Spleen (tissue), 11 donors: ENCODE data around the gene DHRSX. TPM values are rescaled to one million over a fixed set of nuclear protein-coding genes. Genes with fewer than 3 reads are reported as not detected.

Experiments used
- DNase-seq: peaks from one replicate; pipeline ENCODE4 v3.0.0-alpha.2; 2020
- H3K27ac ChIP-seq, 8 donors: fragments of 200-600 bp; sonication (generic) in 7 of 8; 1 replicate in 4 of 8; 2 replicates in 4 of 8; pipeline versions ENCODE4 v1.5.0 to v1.8.0; 2016 to 2021; ENCODE audit warnings: inconsistent platforms in 4 of 8, mild to moderate bottlenecking in 4 of 8, moderate library complexity in 1 of 8
- H3K27me3 ChIP-seq, 7 donors: fragments of 200-600 bp; sonication (generic) in 6 of 7; replicated peaks in 1 of 7; 1 replicate in 4 of 7; 2 replicates in 3 of 7; pipeline versions ENCODE4 v1.5.0 to v1.8.0; 2016 to 2021; ENCODE audit warnings: inconsistent platforms in 3 of 7, mild to moderate bottlenecking in 1 of 7
- H3K36me3 ChIP-seq, 6 donors: fragments of 200-600 bp; sonication (generic) in 5 of 6; 1 replicate in 4 of 6; 2 replicates in 2 of 6; pipeline versions ENCODE4 v1.5.0 to v1.8.0; 2016 to 2021; ENCODE audit warnings: inconsistent platforms in 2 of 6
- H3K4me1 ChIP-seq, 6 donors: fragments of 200-600 bp; sonication (generic) in 5 of 6; 1 replicate in 3 of 6; 2 replicates in 3 of 6; pipeline versions ENCODE4 v1.5.0 to v1.8.0; 2016 to 2021; ENCODE audit warnings: inconsistent platforms in 3 of 6
- H3K4me3 ChIP-seq, 8 donors: fragments of 200-600 bp; sonication (generic) in 7 of 8; 1 replicate in 4 of 8; 2 replicates in 4 of 8; pipeline versions ENCODE4 v1.5.0 to v1.8.0; 2016 to 2021; ENCODE audit warnings: inconsistent platforms in 4 of 8, mild to moderate bottlenecking in 4 of 8, moderate library complexity in 2 of 8
- H3K9me3 ChIP-seq, 8 donors: fragments of 200-600 bp; sonication (generic) in 7 of 8; 1 replicate in 4 of 8; 2 replicates in 4 of 8; pipeline versions ENCODE4 v1.5.0 to v1.8.0; 2016 to 2021; ENCODE audit warnings: inconsistent platforms in 4 of 8
- POLR2A ChIP-seq, 3 donors: fragments of 450-650 bp; IDR thresholded peaks; one replicate each; pipeline ENCODE4 v1.5.1; 2017; ENCODE audit warnings: antibody characterized with exemption in 3 of 3, mild to moderate bottlenecking in 1 of 3
- POLR2AphosphoS5 ChIP-seq, 3 donors: sonication (generic); formaldehyde crosslinking; IDR thresholded peaks; one replicate each; pipeline ENCODE4 v1.5.1; 2017; ENCODE audit warnings: antibody characterized with exemption in 3 of 3
- WGBS, 5 donors: extraction: QIAGEN DNeasy Blood & Tissue Kit in 3 of 5; methylation state at CpG; one replicate each; pipeline versions ENCODE4 v1.1.5 to v1.1.7; 2013 to 2018; 5-methylcytosine and 5-hydroxymethylcytosine counted together
- intact Hi-C: fragments of 100-400 bp; cut with DNase I; formaldehyde crosslinking; loops from one replicate; pipeline ENCODE4 v1.15.0; 2023; ENCODE audit warnings: low total_unique reads
- polyA plus RNA-seq, 3 donors: library from polyadenylated mRNA; stranded (reverse); fragments of 200-250 nt; gene quantifications; one replicate each; pipeline ENCODE4 v1.2.1, GENCODE V29; 2013
- total RNA-seq, 7 donors: library from RNA; depleted of rRNA in 3 of 7; stranded (reverse); fragments of >200 nt in 3 of 7; fragmentation: NEBNext Ultra II Directional in 4 of 7; extraction: Animal tissue kit (Norgen Biotek cat#: 25700) in 4 of 7; gene quantifications; one replicate each; pipeline versions ENCODE4 v1.1.0 to v1.2.1, GENCODE V29; 2016 to 2021
- TF ChIP-seq, protein P1 (sequence below), 11 experiments: fragments of 200-600 bp in 7 of 11; fragments of 450-650 bp in 4 of 11; sonication (generic) in 4 of 11; IDR thresholded peaks in 8 of 11; conservative IDR thresholded peaks in 3 of 11; 1 replicate in 7 of 11; 2 replicates in 4 of 11; pipeline versions ENCODE4 v1.4.0 to v1.8.0; 2016 to 2021; ENCODE audit warnings: antibody characterized with exemption in 11 of 11, inconsistent platforms in 4 of 11, mild to moderate bottlenecking in 1 of 11
- donor health status: healthy with polysubstance abuse.
- donor health status: DM: no; HTN: no; CAD: no; lungs with moderate emphysema.
- donor health status: DM: no; HTN: no; CAD: no.
- donor health status: Bipolar disorder and iron deficiency.
- donor health status: healthy.
- donor health status: DM: no; HTN: no; CAD: no.
- donor health status: DM: yes; HTN: yes; CAD: no.

The DHRSX gene
- total and polyA plus RNA-seq, 10 donors, result 5.5 to 29.6 (median 23.2) TPM

DNA sequence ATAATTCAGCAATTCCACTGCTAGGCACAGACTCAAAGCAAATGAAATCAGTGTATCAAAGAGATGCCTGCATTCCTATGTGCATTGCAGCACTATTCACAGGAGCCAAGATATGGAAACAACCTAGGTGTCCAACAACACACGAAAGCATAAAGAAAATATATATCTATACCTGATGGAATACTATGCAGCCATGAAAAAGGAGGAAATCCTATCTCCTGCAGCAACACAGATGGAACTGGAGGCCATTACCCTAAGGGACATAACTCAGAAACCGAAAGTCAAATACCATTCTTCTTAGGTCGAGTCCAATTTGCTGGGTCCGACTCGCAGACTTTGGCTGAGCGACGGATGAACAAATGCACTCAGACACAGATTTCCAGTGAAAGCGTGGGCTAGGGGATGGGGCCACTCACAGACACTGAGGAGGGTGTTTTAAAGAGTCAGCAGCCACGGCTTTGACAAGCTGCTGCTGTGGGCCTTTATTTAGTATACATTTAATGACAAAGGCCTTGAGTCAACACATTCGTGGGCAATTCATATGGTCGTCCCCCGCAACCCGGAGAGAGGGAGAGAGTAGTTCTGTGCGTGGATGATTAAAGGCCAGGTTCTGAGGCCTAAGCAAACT lies 93.8 kb downstream of the DHRSX start:
- H3K9me3 ChIP-seq, result peaks cover 6 to 18% (median 13%) of the 10 kb centered on the region in 8 donors
- H3K27me3 ChIP-seq, result no peaks in the 10 kb centered on the region
- no peaks in the 10 kb centered on the region for H3K4me1 ChIP-seq
- TF ChIP-seq, protein P1, sequence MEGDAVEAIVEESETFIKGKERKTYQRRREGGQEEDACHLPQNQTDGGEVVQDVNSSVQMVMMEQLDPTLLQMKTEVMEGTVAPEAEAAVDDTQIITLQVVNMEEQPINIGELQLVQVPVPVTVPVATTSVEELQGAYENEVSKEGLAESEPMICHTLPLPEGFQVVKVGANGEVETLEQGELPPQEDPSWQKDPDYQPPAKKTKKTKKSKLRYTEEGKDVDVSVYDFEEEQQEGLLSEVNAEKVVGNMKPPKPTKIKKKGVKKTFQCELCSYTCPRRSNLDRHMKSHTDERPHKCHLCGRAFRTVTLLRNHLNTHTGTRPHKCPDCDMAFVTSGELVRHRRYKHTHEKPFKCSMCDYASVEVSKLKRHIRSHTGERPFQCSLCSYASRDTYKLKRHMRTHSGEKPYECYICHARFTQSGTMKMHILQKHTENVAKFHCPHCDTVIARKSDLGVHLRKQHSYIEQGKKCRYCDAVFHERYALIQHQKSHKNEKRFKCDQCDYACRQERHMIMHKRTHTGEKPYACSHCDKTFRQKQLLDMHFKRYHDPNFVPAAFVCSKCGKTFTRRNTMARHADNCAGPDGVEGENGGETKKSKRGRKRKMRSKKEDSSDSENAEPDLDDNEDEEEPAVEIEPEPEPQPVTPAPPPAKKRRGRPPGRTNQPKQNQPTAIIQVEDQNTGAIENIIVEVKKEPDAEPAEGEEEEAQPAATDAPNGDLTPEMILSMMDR (IDR thresholded peaks at IDR 0.05 in 8 of 11, conservative IDR thresholded peaks at IDR 0.05 in 3 of 11), result no peak
- TF ChIP-seq POLR2A (IDR thresholded peaks at IDR 0.05) (no peak), POLR2AphosphoS5 (IDR thresholded peaks at IDR 0.05) (no peak)
- H3K36me3 ChIP-seq, result peaks cover 4 to 89% (median 18%) of the 10 kb centered on the region in 6 donors
- no peak overlapping the region for H3K27ac ChIP-seq
- H3K4me3 ChIP-seq, result no peak overlapping the region
- intact Hi-C loops, result no loop called here
- DNase-seq, result no peak
- 92 to 98% (median 95%) methylated on average over 14 of the region's 14 CpGs for WGBS, 5 donors

DNA sequence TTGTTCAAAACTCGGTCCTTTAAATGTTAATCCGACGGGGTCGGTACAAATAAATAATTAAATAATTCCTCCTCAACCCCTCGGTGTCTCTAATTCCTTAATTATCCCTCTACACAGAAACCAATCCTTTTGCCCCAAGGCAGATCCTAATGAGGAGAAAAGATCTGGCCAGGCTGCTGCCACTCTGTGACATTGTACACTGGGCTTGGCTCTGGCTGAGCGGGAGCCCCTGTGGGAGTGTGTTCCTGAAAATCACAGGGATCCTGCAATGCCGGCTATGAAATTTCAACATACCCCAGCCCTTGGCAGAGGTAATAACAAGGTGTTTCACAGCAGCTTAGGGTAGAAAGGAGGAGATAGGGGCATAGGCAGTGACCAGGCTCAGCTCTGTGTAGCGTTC lies 96.0 kb downstream of the DHRSX start:
- Histone ChIP-seq H3K4me3 (no peak overlapping the region), H3K27ac (no peak overlapping the region), H3K36me3 (peaks cover 4 to 79% (median 18%) of the 10 kb centered on the region in 6 donors), H3K9me3 (peaks cover 6 to 18% (median 13%) of the 10 kb centered on the region in 8 donors), H3K27me3 (no peaks in the 10 kb centered on the region), H3K4me1 (no peaks in the 10 kb centered on the region)
- TF ChIP-seq, protein P1 (IDR thresholded peaks at IDR 0.05 in 8 of 11, conservative IDR thresholded peaks at IDR 0.05 in 3 of 11), result no peak
- TF ChIP-seq POLR2A (IDR thresholded peaks at IDR 0.05) (no peak), POLR2AphosphoS5 (IDR thresholded peaks at IDR 0.05) (no peak)
- WGBS, 5 donors, result 90 to 96% (median 94%) methylated on average over 8 of the region's 8 CpGs
- intact Hi-C loops, result no loop called here
- DNase-seq, result no peak

GRCh38 chrX:2402361-2402690 lies 98.5 kb downstream of the DHRSX start:
- H3K27me3 ChIP-seq, result no peaks in the 10 kb centered on the region
- H3K27ac ChIP-seq, result no peak overlapping the region
- DNase-seq, result no peak
- intact Hi-C loops, result no loop called here
- H3K4me1 ChIP-seq, result no peaks in the 10 kb centered on the region
- H3K9me3 ChIP-seq, result peaks cover 3 to 7% (median 6%) of the 10 kb centered on the region in 8 donors
- peaks cover 0 to 60% (median 11%) of the 10 kb centered on the region in 6 donors for H3K36me3 ChIP-seq
- 88 to 96% (median 93%) methylated on average over 6 to 7 of the region's 7 CpGs for WGBS, 5 donors
- TF ChIP-seq, protein P1 (IDR thresholded peaks at IDR 0.05 in 8 of 11, conservative IDR thresholded peaks at IDR 0.05 in 3 of 11), result no peak
- TF ChIP-seq POLR2A (IDR thresholded peaks at IDR 0.05), result no peak
- TF ChIP-seq POLR2AphosphoS5 (IDR thresholded peaks at IDR 0.05), result no peak
- H3K4me3 ChIP-seq, result no peak overlapping the region

DNA sequence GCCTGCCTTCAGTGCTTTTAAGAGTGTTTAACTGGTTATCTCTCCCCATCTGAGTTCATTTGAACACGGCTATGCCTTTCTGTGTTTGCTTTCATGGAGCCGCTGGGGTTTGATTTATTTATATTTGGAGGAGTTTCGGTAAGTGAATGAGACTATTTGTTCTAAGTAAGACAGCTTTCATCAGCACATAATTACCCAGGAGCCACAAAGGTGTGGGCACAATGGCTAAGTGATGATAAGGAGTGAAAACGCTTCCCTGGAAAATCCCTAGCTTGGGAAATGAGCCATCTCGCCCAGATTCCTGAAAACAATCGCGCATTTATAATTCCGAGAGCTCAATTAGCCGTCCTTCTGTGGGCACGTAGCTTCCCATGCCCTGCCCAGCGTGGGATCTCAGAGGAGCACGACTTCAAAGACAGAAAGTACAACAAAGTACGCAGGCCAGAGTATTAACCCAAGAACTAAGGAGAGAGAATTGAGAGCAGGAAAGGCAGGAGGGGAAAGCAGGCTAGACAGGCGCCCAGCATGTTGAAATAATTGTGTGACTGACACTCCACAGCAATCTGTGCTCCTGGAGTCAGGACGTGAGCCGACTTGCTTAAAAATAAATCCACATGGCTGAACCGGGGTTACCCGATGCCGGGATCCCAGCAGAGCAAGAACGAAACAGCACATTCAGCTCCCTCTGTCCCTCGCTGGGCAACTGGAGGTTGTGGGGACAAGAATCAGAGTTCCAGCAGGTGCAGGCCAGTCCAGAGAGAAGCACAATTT lies 99.0 kb downstream of the DHRSX start:
- intact Hi-C loops, result no loop called here
- H3K4me3 ChIP-seq, result no peak overlapping the region
- 90 to 94% (median 93%) methylated on average over 21 of the region's 21 CpGs for WGBS, 5 donors

More for the DNA sequence above, 99.0 kb downstream of the DHRSX start:
- H3K36me3 ChIP-seq, result peaks cover 0 to 55% (median 5%) of the 10 kb centered on the region in 6 donors
- peaks cover 0 to 2% (median under 1%) of the 10 kb centered on the region in 8 donors for H3K9me3 ChIP-seq
- no peaks in the 10 kb centered on the region for H3K27me3 ChIP-seq
- H3K4me1 ChIP-seq, result no peaks in the 10 kb centered on the region
- TF ChIP-seq POLR2AphosphoS5 (IDR thresholded peaks at IDR 0.05) (no peak), POLR2A (IDR thresholded peaks at IDR 0.05) (no peak)
- TF ChIP-seq, protein P1 (IDR thresholded peaks at IDR 0.05 in 8 of 11, conservative IDR thresholded peaks at IDR 0.05 in 3 of 11), result no peak
- no peak overlapping the region for H3K27ac ChIP-seq
- no peak for DNase-seq
